Fibroblast of skin of scalp (primary cell): ENCODE results near the gene ANKRD52.

Experiments used
- DNase-seq: peaks from one replicate; pipeline ENCODE4 v3.0.0-alpha.2; 2013

Gene ANKRD52

GRCh38 chr12:56237552-56237951 lies 20.6 kb downstream of the ANKRD52 start:
- DNase-seq, result no peak

- no peak for DNase-seq
Measured at GRCh38 chr12:56236985-56237384, 21.2 kb downstream of the ANKRD52 start.

GRCh38 chr12:56236091-56236490 lies 22.1 kb downstream of the ANKRD52 start:
- DNase-seq, result no peak

GRCh38 chr12:56234746-56235436 lies 23.3 kb downstream of the ANKRD52 start:
- DNase-seq, result no peak

- DNase-seq, result no peak
Measured at GRCh38 chr12:56231184-56231582, 27.0 kb downstream of the ANKRD52 start.

GRCh38 chr12:56230432-56231183 lies 27.6 kb downstream of the ANKRD52 start:
- DNase-seq, result no peak

GRCh38 chr12:56229916-56230431 lies 28.2 kb downstream of the ANKRD52 start, which contains the start of gene SLC39A5:
SLC39A5 (plus strand) TSS chr12:56230051; CDS start chr12:56231275, 1,224 bp downstream.
- DNase-seq, result no peak

GRCh38 chr12:56229082-56229481 lies 29.1 kb downstream of the ANKRD52 start:
- no peak for DNase-seq

GRCh38 chr12:56224954-56225353 lies 33.2 kb downstream of the ANKRD52 start:
- no peak for DNase-seq

- DNase-seq, result peak; percentile 99
Measured at GRCh38 chr12:56224102-56224701, 34.0 kb downstream of the ANKRD52 start, which contains the start of gene NABP2. NABP2 (plus strand) TSS chr12:56224342; CDS start chr12:56224857, 515 bp downstream.

GRCh38 chr12:56223571-56224101 lies 34.5 kb downstream of the ANKRD52 start:
- no peak for DNase-seq

GRCh38 chr12:56222531-56222895 lies 35.7 kb downstream of the ANKRD52 start:
- DNase-seq, result no peak

GRCh38 chr12:56221757-56222530 lies 36.2 kb downstream of the ANKRD52 start, which contains the start of gene RNF41:
RNF41 (minus strand) TSS chr12:56221922; CDS start chr12:56214047, 7,875 bp downstream.
- peak; percentile 98 for DNase-seq

GRCh38 chr12:56221232-56221756 lies 36.9 kb downstream of the ANKRD52 start:
- peak; percentile 91 for DNase-seq

GRCh38 chr12:56220611-56221231 lies 37.5 kb downstream of the ANKRD52 start:
- peak; percentile 65 for DNase-seq

- no peak for DNase-seq
Measured at GRCh38 chr12:56219840-56220239, 38.3 kb downstream of the ANKRD52 start.

- DNase-seq, result no peak
Measured at GRCh38 chr12:56216461-56216860, 41.7 kb downstream of the ANKRD52 start.

- no peak for DNase-seq
Measured at GRCh38 chr12:56213878-56214277, 44.3 kb downstream of the ANKRD52 start.

- DNase-seq, result no peak
Measured at GRCh38 chr12:56212361-56212760, 45.8 kb downstream of the ANKRD52 start.

- no peak for DNase-seq
Measured at GRCh38 chr12:56208006-56208405, 50.2 kb downstream of the ANKRD52 start.

- peak; percentile 54 for DNase-seq
Measured at GRCh38 chr12:56206452-56207166, 51.6 kb downstream of the ANKRD52 start.
